HepG2 (cell line): Measurements from ENCODE around the gene SUCLG2. TPM values are rescaled to one million over a fixed set of nuclear protein-coding genes. Genes with fewer than 3 reads are reported as not detected.

Source experiments
- ATAC-seq: fragments of 200-7000 bp; cut with Tn5 transposase; 3 replicates; pipeline ENCODE4 v1.9.1; 2020; ENCODE audit warnings: mild to moderate bottlenecking, moderate library complexity
- BruUV-seq: library from RNA; stranded (reverse); fragments of 400-500 nt; replicated peaks from 2 replicates; lab custom pipeline; 2021; lab: Mats Ljungman, UMichigan
- CTCF ChIA-PET: fragments of 300-600 bp; formaldehyde crosslinking; extraction: SDS; loops from one replicate; lab custom pipeline; 2021; ENCODE audit warnings: low total read pairs, inconsistent platforms, low intra/inter-chr PET ratio; lab: Yijun Ruan, JAX
- POLR2A ChIA-PET: fragments of 350-600 bp; sonication (Branson Sonifier 250); formaldehyde crosslinking; loops from one replicate; lab custom pipeline; 2020; ENCODE audit warnings: antibody characterized with exemption, inconsistent platforms; lab: Yijun Ruan, JAX
- DNase-seq: peaks from one replicate; pipeline ENCODE4 v3.0.0-alpha.2; 2015; ENCODE audit warnings: low spot score
- FAIRE-seq: peaks from 3 replicates; lab custom pipeline; 2011; peaks lifted over from hg19 to GRCh38; lab: Jason Lieb, UNC
- H2AFZ ChIP-seq: one replicate; pipeline ENCODE4 v1.6.1; 2011; ENCODE audit warnings: low read length, inconsistent platforms
- H3K27ac ChIP-seq: fragments of 300-600 bp; 3 replicates; pipeline ENCODE4 v1.8.0; 2011; ENCODE audit warnings: mixed run types, mild to moderate bottlenecking, mixed read lengths, low read length, inconsistent platforms; ENCODE audit not compliant: insufficient read depth; ENCODE audit errors: extremely low read length
- H3K27me3 ChIP-seq, 2 experiments: fragments of 200-600 bp in 1 of 2; 2 replicates in 1 of 2; 3 replicates in 1 of 2; pipeline versions ENCODE4 v1.6.0 to v1.8.0; 2011; ENCODE audit warnings: low read length in 2 of 2, mild to moderate bottlenecking in 2 of 2, moderate library complexity in 2 of 2, inconsistent platforms in 1 of 2; ENCODE audit not compliant: insufficient read depth in 2 of 2, control insufficient read depth in 1 of 2
- H3K36me3 ChIP-seq, 2 experiments: fragments of 200-600 bp in 1 of 2; replicated peaks in 1 of 2; 2 replicates in 1 of 2; 3 replicates in 1 of 2; pipeline versions ENCODE4 v1.5.1 to v1.8.0; 2011; ENCODE audit warnings: low read length in 2 of 2, inconsistent platforms in 1 of 2; ENCODE audit not compliant: insufficient read depth in 2 of 2, control insufficient read depth in 1 of 2
- H3K4me1 ChIP-seq: 2 replicates; pipeline ENCODE4 v1.5.1; 2012; ENCODE audit warnings: low read length, inconsistent platforms; ENCODE audit not compliant: insufficient read depth
- H3K4me2 ChIP-seq: 2 replicates; pipeline ENCODE4 v1.6.0; 2011; ENCODE audit warnings: low read depth, low read length, inconsistent platforms
- H3K4me3 ChIP-seq, 3 experiments: fragments of 200-600 bp in 1 of 3; sonication (generic), shearing (Covaris generic) in 1 of 3; replicated peaks in 1 of 3; 2 replicates each; pipeline ENCODE4 v1.5.1; 2011 to 2016; ENCODE audit warnings: low read length in 3 of 3, inconsistent platforms in 2 of 3, low read depth in 2 of 3, mild to moderate bottlenecking in 2 of 3, control low read depth in 1 of 3, mixed read lengths in 1 of 3; ENCODE audit not compliant: insufficient read depth in 1 of 3
- H3K79me2 ChIP-seq: one replicate; pipeline ENCODE4 v1.6.1; 2011; ENCODE audit warnings: low read length, inconsistent platforms; ENCODE audit not compliant: insufficient read depth
- H3K9ac ChIP-seq: 2 replicates; pipeline ENCODE4 v1.6.0; 2011; ENCODE audit warnings: mild to moderate bottlenecking, low read depth, low read length, inconsistent platforms; ENCODE audit not compliant: insufficient read depth
- H3K9me3 ChIP-seq: 2 replicates; pipeline ENCODE4 v1.5.1; 2012; ENCODE audit warnings: mild to moderate bottlenecking, low read length
- H4K20me1 ChIP-seq: 2 replicates; pipeline ENCODE4 v1.6.0; 2011; ENCODE audit warnings: inconsistent platforms, mild to moderate bottlenecking, low read length, moderate library complexity; ENCODE audit not compliant: insufficient read depth
- FIP1L1 ChIP-seq: fragments of 200-400 bp; formaldehyde crosslinking; IDR thresholded peaks from 2 replicates; pipeline ENCODE4 v1.6.1; 2018; ENCODE audit warnings: low read depth, mild to moderate bottlenecking, low read length, moderate library complexity, borderline replicate concordance; ENCODE audit not compliant: insufficient read depth
- LBX2 ChIP-seq: sonication (generic); formaldehyde crosslinking; IDR thresholded peaks from 2 replicates; pipeline ENCODE4 v1.5.0; 2020; ENCODE audit warnings: missing genetic modification reagents, mild to moderate bottlenecking, borderline replicate concordance
- PAF1 ChIP-seq: IDR thresholded peaks from 2 replicates; pipeline ENCODE4 v1.6.1; 2016; ENCODE audit warnings: missing genetic modification reagents, missing compliant biosample characterization
- SMC3 ChIP-seq: IDR thresholded peaks from 2 replicates; pipeline ENCODE4 v1.6.1; 2011; ENCODE audit warnings: low read length, improper control_type of control experiment
- ZNF224 ChIP-seq: sonication (generic); formaldehyde crosslinking; IDR thresholded peaks from 2 replicates; pipeline ENCODE4 v1.5.0; 2020; ENCODE audit warnings: mild to moderate bottlenecking, missing genetic modification reagents
- ZNF383 ChIP-seq: sonication (generic); formaldehyde crosslinking; IDR thresholded peaks from 2 replicates; pipeline ENCODE4 v1.4.0; 2020; ENCODE audit warnings: missing genetic modification reagents, mild to moderate bottlenecking, borderline replicate concordance
- ZNF441 ChIP-seq: sonication (generic); formaldehyde crosslinking; IDR thresholded peaks from 2 replicates; pipeline ENCODE4 v1.7.0; 2021; ENCODE audit warnings: missing genetic modification reagents, borderline replicate concordance
- ZNF546 ChIP-seq: sonication (generic); formaldehyde crosslinking; conservative IDR thresholded peaks from 2 replicates; pipeline ENCODE4 v1.8.1; 2023; ENCODE audit warnings: mild to moderate bottlenecking, missing genetic modification reagents
- ZNF724P ChIP-seq: sonication (generic); formaldehyde crosslinking; IDR thresholded peaks from 2 replicates; pipeline ENCODE4 v1.8.0; 2022; ENCODE audit warnings: missing genetic modification reagents, borderline replicate concordance
- WGBS: methylation state at CpG from one replicate; pipeline ENCODE4 v1.1.6; 2017; ENCODE audit warnings: low lambda C conversion rate; 5-methylcytosine and 5-hydroxymethylcytosine counted together
- in situ Hi-C: cut with HindIII; loops from 2 replicates; pipeline ENCODE4 v1.10.0; 2017; ENCODE audit warnings: low pct_unique_long_range_greater_than_20kb; ENCODE audit not compliant: extremely low pct_ligation_motif_present
- intact Hi-C: fragments of 100-400 bp; cut with micrococcal nuclease; formaldehyde crosslinking; loops from one replicate; pipeline ENCODE4 v1.10.0; 2022; ENCODE audit not compliant: unreplicated experiment
- polyA plus RNA-seq, 8 experiments: library from polyadenylated mRNA; depleted of rRNA in 3 of 8; stranded (reverse) in 7 of 8; unstranded in 1 of 8; fragments of >200 nt; fragmentation: Illumina TruSeq in 4 of 8; extraction: Trizol in 4 of 8; gene quantifications; 2 replicates each; pipeline versions ENCODE4 v1.2.1 to v1.2.3, GENCODE V29; 2011 to 2016; ENCODE audit warnings: low read depth in 4 of 8, missing spikeins in 1 of 8, mixed read lengths in 1 of 8; ENCODE audit not compliant: insufficient read depth in 1 of 8
- total RNA-seq, 5 experiments: library from RNA; depleted of rRNA; stranded (reverse); fragments of >200 nt; fragmentation: Illumina TruSeq; extraction: Trizol; gene quantifications; 2 replicates each; pipeline ENCODE4 v1.2.3, GENCODE V29; 2016; ENCODE audit warnings: low read depth in 1 of 5
- TF ChIP-seq, protein P1 (sequence below): sonication (generic); formaldehyde crosslinking; IDR thresholded peaks from 2 replicates; pipeline ENCODE4 v1.4.0; 2020; ENCODE audit warnings: mild to moderate bottlenecking, missing genetic modification reagents

Gene SUCLG2
- total and polyA plus RNA-seq, 2 of the 13 experiments (the other 11 are each of a cell fraction or from before 2014, with no cell fraction given) = 21.4 to 64.9 TPM

GRCh38 chr3:67380118-67380517 lies 274.3 kb downstream of the SUCLG2 start:
- H3K9me3 ChIP-seq = no peaks in the 10 kb centered on the region
- 100% methylated on average over 2 of the region's 2 CpGs for WGBS
- DNase-seq (no peak), FAIRE-seq (no peak), ATAC-seq (no peak)
- no peak overlapping the region for H3K4me2 ChIP-seq
- H3K36me3 ChIP-seq = no peaks in the 10 kb centered on the region
- BruUV-seq = no TSS peak
- H2AFZ ChIP-seq = no peak overlapping the region
- intact Hi-C loops (loop anchor here (2.0 to 5.0 kb wide), 3 partner anchors 485 to 1592 kb away; no protein-coding TSS in a partner anchor), in situ Hi-C loops (loop anchor here (5.0 kb wide), 1 partner anchor 412 kb away; no protein-coding TSS in a partner anchor)
- ChIA-PET CTCF (interaction anchor here (1.8 kb wide), 1 partner anchor 410 kb away, joined by 4 read pairs; no protein-coding TSS in a partner anchor), POLR2A (no interaction called here)
- no peaks in the 10 kb centered on the region for H3K27me3 ChIP-seq
- TF ChIP-seq ZNF724P (CRISPR knock-in tag) = no peak
- TF ChIP-seq ZNF383 (CRISPR knock-in tag) = no peak
- no peak for TF ChIP-seq ZNF224 (CRISPR knock-in tag)
- TF ChIP-seq FIP1L1 = no peak
- TF ChIP-seq PAF1 = no peak
- no peak for TF ChIP-seq ZNF441 (CRISPR knock-in tag)
- TF ChIP-seq, protein P1, sequence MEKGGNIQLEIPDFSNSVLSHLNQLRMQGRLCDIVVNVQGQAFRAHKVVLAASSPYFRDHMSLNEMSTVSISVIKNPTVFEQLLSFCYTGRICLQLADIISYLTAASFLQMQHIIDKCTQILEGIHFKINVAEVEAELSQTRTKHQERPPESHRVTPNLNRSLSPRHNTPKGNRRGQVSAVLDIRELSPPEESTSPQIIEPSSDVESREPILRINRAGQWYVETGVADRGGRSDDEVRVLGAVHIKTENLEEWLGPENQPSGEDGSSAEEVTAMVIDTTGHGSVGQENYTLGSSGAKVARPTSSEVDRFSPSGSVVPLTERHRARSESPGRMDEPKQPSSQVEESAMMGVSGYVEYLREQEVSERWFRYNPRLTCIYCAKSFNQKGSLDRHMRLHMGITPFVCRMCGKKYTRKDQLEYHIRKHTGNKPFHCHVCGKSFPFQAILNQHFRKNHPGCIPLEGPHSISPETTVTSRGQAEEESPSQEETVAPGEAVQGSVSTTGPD (CRISPR knock-in tag) = no peak
- no peak for TF ChIP-seq SMC3
- TF ChIP-seq LBX2 (CRISPR knock-in tag) = no peak
- no peak for TF ChIP-seq ZNF546 (CRISPR knock-in tag)
- H3K79me2 ChIP-seq = no peaks in the 10 kb centered on the region
- H3K4me3 ChIP-seq = no peak overlapping the region
- H3K9ac ChIP-seq = no peak overlapping the region
- H3K4me1 ChIP-seq = no peaks in the 10 kb centered on the region
- no peak overlapping the region for H3K27ac ChIP-seq
- no peaks in the 10 kb centered on the region for H4K20me1 ChIP-seq
